Vagina (tissue), 2 donors: Measurements from ENCODE around the gene EPS15.
"Not testable (repeated sequence)": the region's sequence is repeated elsewhere in the genome, so short reads cannot be mapped to it uniquely, and the experiment has no call there.

Source experiments
- CTCF ChIP-seq, 3 experiments: fragments of 450-650 bp in 2 of 3; fragments of 200-600 bp in 1 of 3; sonication (generic) in 1 of 3; IDR thresholded peaks; one replicate each; pipeline ENCODE4 v1.5.1; 2017 to 2019; ENCODE audit warnings: antibody characterized with exemption in 3 of 3, mild to moderate bottlenecking in 2 of 3, moderate library complexity in 2 of 3
- POLR2A ChIP-seq, 2 donors: fragments of 450-650 bp; IDR thresholded peaks; one replicate each; pipeline ENCODE4 v1.6.1; 2017; ENCODE audit warnings: antibody characterized with exemption in 2 of 2, mild to moderate bottlenecking in 2 of 2, moderate library complexity in 2 of 2
- POLR2AphosphoS5 ChIP-seq, 2 donors: sonication (generic); formaldehyde crosslinking; IDR thresholded peaks; one replicate each; pipeline ENCODE4 v1.9.0; 2017; ENCODE audit warnings: antibody characterized with exemption in 2 of 2, mild to moderate bottlenecking in 2 of 2, low read depth in 1 of 2; ENCODE audit not compliant: insufficient read depth in 1 of 2

- TF ChIP-seq POLR2A (IDR thresholded peaks at IDR 0.05); POLR2AphosphoS5 (IDR thresholded peaks at IDR 0.05; ENCODE audit: insufficient read depth in 1 of 2, low read depth in 1 of 2); CTCF (IDR thresholded peaks at IDR 0.05): not testable (repeated sequence)
These were observed 107.2 kb downstream of the EPS15 start for GRCh38 chr1:51411820-51412219.
